HG02970 (cell line): Measurements from ENCODE around the gene ADGRB3.
"Not testable (repeated sequence)": the region's sequence is repeated elsewhere in the genome, so short reads cannot be mapped to it uniquely, and the experiment has no call there.

Source experiments
- ATAC-seq: cut with Tn5 transposase; IDR thresholded peaks from one replicate; pipeline ENCODE4 v1.9.1; 2021; ENCODE audit warnings: mild to moderate bottlenecking, moderate library complexity, moderate number of reproducible peaks; ENCODE audit not compliant: unreplicated experiment, low FRiP score

ADGRB3 gene

DNA sequence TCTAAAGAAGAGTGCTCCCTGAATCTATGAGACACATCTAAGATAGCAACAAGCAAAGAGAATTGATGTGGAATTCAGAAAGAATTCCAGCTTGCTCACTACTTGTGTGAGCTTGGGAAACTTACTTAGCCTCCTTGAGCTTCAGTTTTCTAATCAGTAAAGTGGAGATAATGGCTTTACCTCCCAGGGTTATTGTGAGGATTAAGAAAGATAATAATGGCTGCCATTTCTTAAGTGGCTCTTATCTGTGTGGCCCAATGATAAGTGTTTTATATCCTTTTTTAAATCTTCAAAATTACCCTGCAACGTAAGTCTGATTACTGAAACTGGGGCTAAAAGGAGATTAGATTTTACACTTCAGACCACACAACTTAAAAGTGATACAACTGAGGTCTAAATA, 743.2 kb downstream of the ADGRB3 start:
- no peak for ATAC-seq

DNA sequence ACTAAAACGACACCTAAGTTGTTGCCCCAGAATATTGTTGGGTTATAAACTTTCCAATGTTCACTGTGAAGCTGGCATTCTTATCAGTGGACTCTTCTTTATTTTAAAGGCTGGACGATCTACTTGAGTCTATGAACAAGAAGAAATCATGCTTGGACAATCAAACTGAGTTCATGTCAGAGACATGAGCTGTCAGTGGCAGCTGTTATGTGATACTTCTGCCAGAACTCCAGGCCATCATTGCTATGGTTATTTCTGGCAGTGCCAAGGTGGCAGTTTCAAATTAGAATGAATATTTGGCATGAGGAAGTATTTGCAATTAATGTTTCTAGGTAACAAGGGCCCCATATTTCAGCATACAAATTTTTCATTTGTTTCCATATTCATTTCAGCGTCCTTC, 744.4 kb downstream of the ADGRB3 start:
- ATAC-seq = no peak

- no peak for ATAC-seq
Measured at GRCh38 chr6:69383627-69384026, 748.5 kb downstream of the ADGRB3 start.

GRCh38 chr6:69386426-69386825, 751.3 kb downstream of the ADGRB3 start:
- ATAC-seq = no peak

DNA sequence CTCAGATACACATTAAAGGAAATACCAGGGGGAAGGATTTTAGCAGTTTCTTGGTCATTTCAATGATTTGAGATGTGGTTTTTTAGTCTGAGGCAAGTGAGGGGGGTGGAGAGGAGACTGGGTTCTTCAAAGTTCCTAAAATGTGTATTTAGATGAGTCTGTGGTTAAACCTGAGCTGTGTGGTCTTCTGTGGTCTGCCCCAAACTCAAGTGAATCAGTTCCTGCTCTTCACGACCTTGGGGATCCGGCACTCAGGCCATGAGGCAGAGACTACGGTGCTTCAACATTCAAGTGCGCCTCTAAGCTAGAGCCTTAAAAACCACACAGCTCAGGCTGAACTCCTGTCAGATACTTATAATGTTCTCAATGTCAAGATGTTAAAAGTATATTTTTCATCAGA, 755.0 kb downstream of the ADGRB3 start:
- ATAC-seq = no peak

DNA sequence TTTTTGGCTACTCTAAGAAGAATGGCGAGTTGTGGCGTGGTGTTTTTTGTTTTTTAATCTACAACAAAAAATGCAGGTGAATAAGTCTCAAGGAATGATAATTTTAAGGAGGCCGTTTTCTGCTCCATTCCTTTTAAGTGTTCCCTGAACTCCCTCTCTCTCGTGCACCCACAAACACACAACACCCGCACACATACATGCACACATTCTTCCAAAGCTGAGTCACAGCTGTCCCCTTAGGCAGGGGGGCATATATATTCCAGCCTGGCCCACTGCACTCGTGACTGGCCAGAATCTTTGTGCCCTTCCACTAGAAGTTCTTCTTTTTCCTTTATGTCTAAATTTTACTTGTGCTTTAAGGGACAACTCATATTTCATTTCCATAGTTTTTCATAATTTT, 756.0 kb downstream of the ADGRB3 start:
- ATAC-seq = no peak

DNA sequence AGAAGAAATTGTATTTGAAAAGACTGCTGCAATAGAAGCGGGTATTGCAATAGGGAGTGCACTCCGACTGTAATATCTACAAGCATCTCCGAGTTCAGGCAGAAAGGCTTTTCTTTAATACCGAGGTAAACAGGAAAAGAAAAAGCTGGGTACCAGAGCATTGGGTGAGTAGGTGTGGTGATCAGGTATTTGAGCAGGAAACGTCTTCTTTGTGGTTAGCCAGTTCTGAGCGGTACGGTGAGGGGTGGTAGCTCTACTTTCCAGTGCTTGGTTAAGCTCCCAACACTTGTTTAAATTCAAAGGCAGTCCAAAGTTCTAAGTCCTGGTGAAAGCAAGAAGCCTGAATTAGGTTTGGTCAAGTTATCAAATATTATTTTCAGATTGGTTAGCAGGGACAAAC, 757.7 kb downstream of the ADGRB3 start:
- no peak for ATAC-seq

- no peak for ATAC-seq
Measured at GRCh38 chr6:69398311-69398710, 763.2 kb downstream of the ADGRB3 start.

DNA sequence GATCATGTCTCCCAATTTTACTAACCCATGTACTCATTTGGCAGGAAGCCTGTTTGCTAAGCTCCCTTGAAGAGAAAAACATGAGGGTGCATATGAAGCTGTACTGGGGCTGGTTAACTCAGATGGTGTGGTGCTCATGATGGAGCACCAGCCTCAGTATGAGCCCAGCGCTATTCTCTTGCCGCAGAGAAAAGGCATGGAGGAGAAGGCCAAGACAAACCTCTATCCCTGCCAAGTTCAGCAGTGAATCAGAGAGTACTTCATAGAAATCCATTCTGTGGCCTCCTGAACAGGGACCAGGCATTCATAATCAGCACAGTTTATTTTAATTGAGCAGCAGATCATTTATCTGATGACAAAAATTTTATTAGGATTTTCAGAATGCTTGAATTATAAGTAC, 763.6 kb downstream of the ADGRB3 start:
- no peak for ATAC-seq

DNA sequence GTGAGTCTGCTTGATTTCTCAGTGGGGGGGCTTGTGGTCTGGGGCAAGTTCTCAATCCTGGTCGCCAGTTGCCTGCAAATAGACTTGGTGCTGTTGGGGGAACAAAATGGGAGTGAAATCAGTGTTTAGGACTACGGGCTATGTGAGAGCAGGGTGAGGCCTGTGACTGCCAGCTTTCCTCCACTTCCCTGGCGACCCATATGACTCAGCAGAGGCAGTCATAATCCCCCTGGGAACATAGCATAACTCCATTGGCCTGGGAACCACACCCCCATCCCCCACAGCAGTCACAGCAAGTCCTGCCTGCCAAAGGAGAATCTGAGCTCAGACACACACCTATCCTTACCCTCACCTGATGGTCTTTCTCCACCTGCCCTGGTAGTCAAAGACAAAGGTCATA, 773.8 kb downstream of the ADGRB3 start:
- no peak for ATAC-seq

DNA sequence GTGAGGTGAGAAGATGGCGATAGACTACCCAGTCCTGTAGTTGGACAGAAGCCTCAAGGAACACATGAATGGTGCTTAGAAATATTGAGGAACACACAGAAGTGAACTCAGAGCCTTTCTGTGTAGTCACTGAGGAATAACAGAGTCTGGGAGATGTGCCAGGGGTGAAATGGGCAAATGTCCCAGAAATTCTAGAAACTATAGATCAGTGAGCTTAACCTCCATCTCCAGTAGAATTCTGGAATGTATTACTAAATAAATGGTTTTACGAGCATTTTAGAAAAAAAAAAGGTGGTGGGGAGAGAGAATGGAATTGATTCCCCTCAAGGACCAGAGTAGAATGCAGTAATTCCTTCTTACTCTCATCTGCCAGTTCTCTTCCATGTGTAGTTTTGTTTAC, 781.7 kb downstream of the ADGRB3 start:
- ATAC-seq = no peak

- no peak for ATAC-seq
Measured at GRCh38 chr6:69421269-69421668, 786.2 kb downstream of the ADGRB3 start.

DNA sequence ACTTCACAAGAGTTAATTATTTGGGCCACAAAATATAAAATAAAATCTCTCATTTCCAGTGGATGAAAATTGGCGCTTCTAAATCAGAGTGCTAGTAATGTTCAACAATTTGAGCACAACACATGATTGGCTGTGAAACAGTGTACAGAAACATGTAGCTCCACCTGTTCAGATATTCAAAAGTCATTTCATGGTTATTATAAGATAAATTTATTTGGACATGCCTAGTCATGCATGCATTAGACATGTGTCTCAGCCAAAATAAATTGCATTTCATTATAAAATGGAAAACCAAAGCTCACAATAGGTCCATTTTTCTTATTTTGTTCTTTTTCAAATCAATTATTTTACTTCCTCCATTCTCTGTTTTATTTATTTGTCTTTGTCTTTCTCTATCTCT, 786.9 kb downstream of the ADGRB3 start:
- no peak for ATAC-seq

- no peak for ATAC-seq
Measured at GRCh38 chr6:69422475-69422874, 787.4 kb downstream of the ADGRB3 start.

- ATAC-seq = no peak
Measured at GRCh38 chr6:69423785-69424184, 788.7 kb downstream of the ADGRB3 start.

- ATAC-seq = no peak
Measured at GRCh38 chr6:69424581-69424980, 789.5 kb downstream of the ADGRB3 start.

- ATAC-seq = no peak
Measured at GRCh38 chr6:69427882-69428281, 792.8 kb downstream of the ADGRB3 start.

GRCh38 chr6:69432168-69432567, 797.1 kb downstream of the ADGRB3 start:
- not testable (repeated sequence) for ATAC-seq

- ATAC-seq = not testable (repeated sequence)
Measured at GRCh38 chr6:69433116-69433515, 798.0 kb downstream of the ADGRB3 start.

DNA sequence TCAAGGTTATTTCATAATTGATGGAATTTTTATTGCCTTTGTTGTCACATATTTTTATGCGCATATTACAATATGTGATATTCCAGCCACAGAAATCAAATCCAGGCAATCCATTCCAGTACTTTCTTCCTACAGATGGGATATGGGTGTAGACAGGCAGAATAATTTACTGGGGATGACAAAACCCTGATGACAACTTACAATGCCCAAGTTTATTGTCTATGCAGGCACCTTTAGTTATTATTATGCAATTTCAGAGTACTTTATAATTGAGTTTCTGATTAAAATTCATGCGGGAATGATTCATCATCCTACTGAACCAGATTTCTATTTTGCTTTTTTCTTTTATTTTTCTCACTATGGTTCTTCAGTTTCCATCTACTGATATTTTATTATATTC, 803.0 kb downstream of the ADGRB3 start:
- ATAC-seq = no peak
